Neuronal stem cell (in vitro differentiated cells): ENCODE data around the gene STRN4.
A peak's percentile ranks its signal among the peaks of the same experiment; 100 is the strongest.

Source experiments
- DNase-seq: peaks from one replicate; pipeline ENCODE4 v3.0.0-alpha.2; 2013; ENCODE audit warnings: low spot score
- H2AFZ ChIP-seq: one replicate; pipeline ENCODE4 v1.6.1; 2013; ENCODE audit warnings: mild to moderate bottlenecking, low read length, inconsistent platforms
- H2AK5ac ChIP-seq: 2 replicates; pipeline ENCODE4 v1.6.1; 2013; ENCODE audit warnings: low read depth, mild to moderate bottlenecking, inconsistent platforms, low read length, moderate library complexity, mixed read lengths
- H2BK120ac ChIP-seq: 2 replicates; pipeline ENCODE4 v1.6.1; 2013; ENCODE audit warnings: low read depth, mild to moderate bottlenecking, inconsistent platforms, low read length, moderate library complexity, mixed read lengths
- H2BK12ac ChIP-seq: one replicate; pipeline ENCODE4 v1.6.1; 2013; ENCODE audit warnings: low read length, inconsistent platforms
- H2BK15ac ChIP-seq: 2 replicates; pipeline ENCODE4 v1.6.1; 2013; ENCODE audit warnings: mild to moderate bottlenecking, low read length, inconsistent platforms, mixed read lengths
- H2BK5ac ChIP-seq: one replicate; pipeline ENCODE4 v1.6.1; 2013; ENCODE audit warnings: inconsistent platforms, mild to moderate bottlenecking, low read length, moderate library complexity
- H3K14ac ChIP-seq: one replicate; pipeline ENCODE4 v1.6.1; 2013; ENCODE audit warnings: low read length, inconsistent platforms
- H3K18ac ChIP-seq: 2 replicates; pipeline ENCODE4 v1.6.1; 2013; ENCODE audit warnings: low read length, inconsistent platforms
- H3K23ac ChIP-seq: 2 replicates; pipeline ENCODE4 v1.6.1; 2013; ENCODE audit warnings: low read depth, mild to moderate bottlenecking, mixed read lengths, low read length, inconsistent platforms; ENCODE audit not compliant: poor library complexity
- H3K27ac ChIP-seq: replicated peaks from 3 replicates; pipeline ENCODE4 v1.5.1; 2013; ENCODE audit warnings: low read length, inconsistent platforms
- H3K27me3 ChIP-seq, 3 experiments: 2 replicates each; pipeline ENCODE4 v1.6.1; 2013; ENCODE audit warnings: low read length in 3 of 3, mild to moderate bottlenecking in 2 of 3, inconsistent platforms in 1 of 3, low read depth in 1 of 3, mixed read lengths in 1 of 3, moderate library complexity in 1 of 3; ENCODE audit not compliant: control insufficient read depth in 3 of 3, insufficient read depth in 3 of 3
- H3K36me3 ChIP-seq, 2 donors: replicated peaks in 1 of 2; 2 replicates each; pipeline ENCODE4 v1.6.1; 2013; ENCODE audit warnings: low read length in 2 of 2; ENCODE audit not compliant: control insufficient read depth in 2 of 2, insufficient read depth in 2 of 2
- H3K4ac ChIP-seq: 2 replicates; pipeline ENCODE4 v1.6.1; 2013; ENCODE audit warnings: inconsistent platforms, mild to moderate bottlenecking, low read length, moderate library complexity
- H3K4me1 ChIP-seq, 2 donors: 1 replicate in 1 of 2; 2 replicates in 1 of 2; pipeline ENCODE4 v1.6.1; 2013; ENCODE audit warnings: low read length in 2 of 2, low read depth in 1 of 2; ENCODE audit not compliant: control insufficient read depth in 2 of 2, insufficient read depth in 1 of 2
- H3K4me2 ChIP-seq: one replicate; pipeline ENCODE4 v1.6.1; 2013; ENCODE audit warnings: mild to moderate bottlenecking, low read length, inconsistent platforms; ENCODE audit not compliant: insufficient read depth, poor library complexity, severe bottlenecking
- H3K4me3 ChIP-seq, 2 donors: 2 replicates each; pipeline ENCODE4 v1.5.1; 2013; ENCODE audit warnings: low read length in 2 of 2, mild to moderate bottlenecking in 2 of 2, inconsistent platforms in 1 of 2, moderate library complexity in 1 of 2
- H3K79me1 ChIP-seq: one replicate; pipeline ENCODE4 v1.6.1; 2013; ENCODE audit warnings: low read depth, mild to moderate bottlenecking, inconsistent platforms, low read length, moderate library complexity
- H3K9ac ChIP-seq: one replicate; pipeline ENCODE4 v1.6.1; 2013; ENCODE audit warnings: mild to moderate bottlenecking, low read depth, low read length, inconsistent platforms; ENCODE audit not compliant: poor library complexity
- H3K9me3 ChIP-seq, 2 donors: replicated peaks in 1 of 2; 2 replicates each; pipeline versions ENCODE3 to v1.6.1; 2013; ENCODE audit warnings: low read length in 2 of 2, mild to moderate bottlenecking in 2 of 2, inconsistent platforms in 1 of 2, low read depth in 1 of 2, mixed read lengths in 1 of 2, moderate library complexity in 1 of 2; ENCODE audit not compliant: control insufficient read depth in 2 of 2, insufficient read depth in 1 of 2
- H4K8ac ChIP-seq: one replicate; pipeline ENCODE4 v1.6.1; 2013; ENCODE audit warnings: low read depth, mild to moderate bottlenecking, inconsistent platforms, low read length, moderate library complexity
- H4K91ac ChIP-seq: one replicate; pipeline ENCODE4 v1.6.1; 2013; ENCODE audit warnings: low read length, low read depth, mild to moderate bottlenecking, inconsistent platforms; ENCODE audit not compliant: poor library complexity
- WGBS, 2 donors: extraction: QIAGEN DNeasy Blood & Tissue Kit; methylation state at CpG; one replicate each; pipeline ENCODE4 v1.1.7; 2013; ENCODE audit warnings: missing lambda C conversion rate in 2 of 2, mixed read lengths in 1 of 2; ENCODE audit not compliant: insufficient read length in 2 of 2, insufficient replicate concordance in 1 of 2; ENCODE audit errors: extremely low coverage in 2 of 2; 5-methylcytosine and 5-hydroxymethylcytosine counted together

The STRN4 gene

GRCh38 chr19:46741447-46741846, 4.8 kb downstream of the STRN4 start:
- no peak overlapping the region for H2BK5ac ChIP-seq
- peaks cover 11 to 18% of the 10 kb centered on the region in 2 donors for H3K4me1 ChIP-seq
- no peak overlapping the region for H3K23ac ChIP-seq
- H3K18ac ChIP-seq: no peak overlapping the region
- H3K27ac ChIP-seq: no peak overlapping the region
- no peak overlapping the region for H3K4me3 ChIP-seq
- peaks cover 32 to 79% of the 10 kb centered on the region in 2 donors for H3K36me3 ChIP-seq
- H2BK15ac ChIP-seq: no peak overlapping the region
- H3K27me3 ChIP-seq: no peaks in the 10 kb centered on the region
- no peak overlapping the region for H2AFZ ChIP-seq
- H3K9me3 ChIP-seq: no peaks in the 10 kb centered on the region
- no peak overlapping the region for H4K91ac ChIP-seq
- peaks cover 27% of the 10 kb centered on the region for H3K79me1 ChIP-seq
- no peak overlapping the region for H3K9ac ChIP-seq
- no peak overlapping the region for H2AK5ac ChIP-seq
- H3K4me2 ChIP-seq: no peak overlapping the region
- H4K8ac ChIP-seq: no peak overlapping the region
- no peak overlapping the region for H3K4ac ChIP-seq
- no peak overlapping the region for H2BK120ac ChIP-seq
- WGBS, 2 donors: no CpG with 5 or more reads among the region's 17 CpGs
- H3K14ac ChIP-seq: no peak overlapping the region
- no peak overlapping the region for H2BK12ac ChIP-seq
- no peak for DNase-seq

DNA sequence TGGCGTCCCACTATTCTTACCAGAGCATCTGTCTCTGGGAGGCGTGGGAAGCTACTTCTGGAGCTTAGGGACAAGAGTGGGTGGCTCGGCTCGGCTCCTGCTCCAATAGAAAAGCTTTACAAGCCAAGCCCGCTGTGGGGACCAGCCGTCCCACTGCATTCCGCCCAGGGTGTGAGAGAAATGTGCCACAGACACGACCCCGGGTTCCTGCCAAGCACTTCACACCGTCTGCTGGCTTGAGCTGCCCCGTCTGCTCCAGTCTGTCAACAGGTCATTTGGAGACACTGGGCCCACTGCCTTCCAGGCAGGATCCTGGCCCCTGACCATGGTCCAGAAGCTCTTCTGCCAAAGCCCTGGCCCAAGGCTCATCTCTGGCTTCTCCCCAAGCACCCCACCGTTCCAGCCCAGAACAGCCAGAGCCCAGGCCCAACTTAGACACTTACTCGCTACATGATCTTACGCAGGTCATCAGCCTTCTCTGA, 6.9 kb downstream of the STRN4 start:
- peak overlapping the region; percentile 48 for H2BK5ac ChIP-seq
- no peak overlapping the region for H2BK12ac ChIP-seq
- H3K4me1 ChIP-seq: peaks cover 3 to 9% of the 10 kb centered on the region in 2 donors
- no peak overlapping the region for H2AFZ ChIP-seq
- no peak overlapping the region for H2BK120ac ChIP-seq
- H3K4me2 ChIP-seq: no peak overlapping the region
- H2BK15ac ChIP-seq: no peak overlapping the region
- no peak overlapping the region for H3K27ac ChIP-seq
- WGBS, 2 donors: no CpG with 5 or more reads among the region's 14 CpGs
- DNase-seq: no peak
- H4K91ac ChIP-seq: no peak overlapping the region
- H3K27me3 ChIP-seq: no peaks in the 10 kb centered on the region
- H2AK5ac ChIP-seq: no peak overlapping the region
- H3K9ac ChIP-seq: peak overlapping the region; percentile 15
- H3K79me1 ChIP-seq: peaks cover 22% of the 10 kb centered on the region
- H3K36me3 ChIP-seq: peaks cover 32 to 92% of the 10 kb centered on the region in 2 donors
- H3K18ac ChIP-seq: no peak overlapping the region
- peak overlapping the region; percentile 70 for H3K23ac ChIP-seq
- no peak overlapping the region for H4K8ac ChIP-seq
- H3K4me3 ChIP-seq: no peak overlapping the region
- no peak overlapping the region for H3K14ac ChIP-seq
- no peaks in the 10 kb centered on the region for H3K9me3 ChIP-seq
- no peak overlapping the region for H3K4ac ChIP-seq

GRCh38 chr19:46737761-46738171, 8.5 kb downstream of the STRN4 start:
- no peak overlapping the region for H3K27ac ChIP-seq
- H3K9ac ChIP-seq: no peak overlapping the region
- H3K9me3 ChIP-seq: no peaks in the 10 kb centered on the region
- no peak overlapping the region for H3K4me3 ChIP-seq
- H3K4me1 ChIP-seq: peaks cover 0 to 6% of the 10 kb centered on the region in 2 donors
- no peak overlapping the region for H4K8ac ChIP-seq
- H2AFZ ChIP-seq: no peak overlapping the region
- no peak overlapping the region for H2BK5ac ChIP-seq
- no peak overlapping the region for H3K4me2 ChIP-seq
- H3K27me3 ChIP-seq: no peaks in the 10 kb centered on the region
- H3K23ac ChIP-seq: no peak overlapping the region
- H3K14ac ChIP-seq: no peak overlapping the region
- H2BK120ac ChIP-seq: no peak overlapping the region
- H3K36me3 ChIP-seq: peaks cover 42 to 95% of the 10 kb centered on the region in 2 donors
- no peak overlapping the region for H2AK5ac ChIP-seq
- WGBS, 2 donors: no CpG with 5 or more reads among the region's 19 CpGs
- H3K4ac ChIP-seq: no peak overlapping the region
- DNase-seq: no peak
- H3K18ac ChIP-seq: no peak overlapping the region
- no peak overlapping the region for H4K91ac ChIP-seq
- peaks cover 26% of the 10 kb centered on the region for H3K79me1 ChIP-seq
- no peak overlapping the region for H2BK12ac ChIP-seq
- no peak overlapping the region for H2BK15ac ChIP-seq

DNA sequence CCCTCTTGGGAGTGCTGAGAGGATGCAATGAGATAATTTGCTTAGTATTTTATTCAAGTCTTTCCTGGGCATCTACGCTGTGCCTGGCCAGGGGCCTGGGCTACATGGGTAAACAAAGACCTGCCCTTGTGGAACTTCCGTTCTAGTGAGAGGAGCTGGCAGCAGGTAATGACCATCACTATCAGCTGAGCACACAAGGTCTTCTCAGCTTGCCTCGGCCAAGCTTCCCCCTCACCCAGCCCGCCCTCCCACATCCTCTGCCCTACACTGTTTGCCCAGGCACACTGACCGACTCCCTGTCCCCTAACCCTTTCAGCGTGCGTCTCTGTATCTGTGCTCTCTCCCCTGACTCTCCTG, 9.0 kb downstream of the STRN4 start:
- DNase-seq: no peak
- Histone ChIP-seq H3K4me3 (no peak overlapping the region), H3K4me2 (no peak overlapping the region), H3K18ac (no peak overlapping the region), H3K36me3 (peaks cover 46 to 95% of the 10 kb centered on the region in 2 donors), H2BK120ac (no peak overlapping the region), H4K91ac (no peak overlapping the region), H3K27ac (no peak overlapping the region), H2BK12ac (no peak overlapping the region), H2BK15ac (no peak overlapping the region), H2AFZ (no peak overlapping the region), H3K14ac (no peak overlapping the region), H3K4ac (no peak overlapping the region), H3K9me3 (no peaks in the 10 kb centered on the region), H3K9ac (no peak overlapping the region), H3K79me1 (peaks cover 31% of the 10 kb centered on the region), H2AK5ac (no peak overlapping the region), H3K27me3 (no peaks in the 10 kb centered on the region), H2BK5ac (no peak overlapping the region), H3K4me1 (peaks cover 0 to 6% of the 10 kb centered on the region in 2 donors), H3K23ac (no peak overlapping the region), H4K8ac (no peak overlapping the region)
- no CpG with 5 or more reads among the region's 7 CpGs for WGBS, 2 donors
